Type B pancreatic cell (in vitro differentiated cells): ENCODE results near the gene TRDN. TPM values are rescaled to one million over a fixed set of nuclear protein-coding genes. Genes with fewer than 3 reads are reported as not detected.

Experiments
- DNase-seq: peaks from one replicate; pipeline ENCODE4 v3.0.0; 2021; ENCODE audit warnings: mixed read lengths; ENCODE audit not compliant: unreplicated experiment; ENCODE audit errors: extremely low spot score
- H3K27ac Mint-ChIP-seq: 2 replicates; pipeline ENCODE4 v1.8.0; 2021; ENCODE audit warnings: mild to moderate bottlenecking, mixed read lengths
- H3K27me3 Mint-ChIP-seq: 2 replicates; pipeline ENCODE4 v1.8.0; 2021; ENCODE audit warnings: mixed read lengths
- H3K36me3 Mint-ChIP-seq: 2 replicates; pipeline ENCODE4 v1.8.0; 2021; ENCODE audit warnings: mixed read lengths
- H3K4me1 Mint-ChIP-seq: one replicate; pipeline ENCODE4 v1.8.0; 2021; ENCODE audit warnings: mixed read lengths; ENCODE audit not compliant: unreplicated experiment
- H3K4me3 Mint-ChIP-seq: 2 replicates; pipeline ENCODE4 v1.8.0; 2021; ENCODE audit warnings: mild to moderate bottlenecking, mixed read lengths
- H3K9me3 Mint-ChIP-seq: 2 replicates; pipeline ENCODE4 v1.8.0; 2021; ENCODE audit warnings: mixed read lengths
- CTCF ChIP-seq: fragments of 200-600 bp; sonication (generic); conservative IDR thresholded peaks from 2 replicates; pipeline ENCODE4 v1.5.0; 2021; ENCODE audit warnings: antibody characterized with exemption, mild to moderate bottlenecking
- total RNA-seq: library from RNA; stranded (reverse); gene quantifications from 2 replicates; pipeline ENCODE4 v1.2.1, GENCODE V29; 2021; ENCODE audit warnings: low replicate concordance

TRDN gene
- total RNA-seq, 1 donor from 2014 or later: 0.34 TPM

GRCh38 chr6:123518441-123519188 is 118.1 kb downstream of the TRDN start:
- Mint-ChIP-seq H3K4me3 (no peak overlapping the region), H3K27me3 (no peaks in the 10 kb centered on the region), H3K9me3 (no peaks in the 10 kb centered on the region), H3K4me1 (no peaks in the 10 kb centered on the region), H3K27ac (no peak overlapping the region), H3K36me3 (no peaks in the 10 kb centered on the region)
- no peak for DNase-seq
- no peak for TF ChIP-seq CTCF

- Mint-ChIP-seq H3K36me3 (no peaks in the 10 kb centered on the region), H3K27me3 (no peaks in the 10 kb centered on the region), H3K9me3 (no peaks in the 10 kb centered on the region), H3K27ac (no peak overlapping the region), H3K4me1 (no peaks in the 10 kb centered on the region), H3K4me3 (no peak overlapping the region)
- no peak for DNase-seq
- no peak for TF ChIP-seq CTCF
These were observed 121.0 kb downstream of the TRDN start for GRCh38 chr6:123515715-123516114.

- Mint-ChIP-seq H3K4me3 (no peak overlapping the region), H3K9me3 (no peaks in the 10 kb centered on the region), H3K36me3 (no peaks in the 10 kb centered on the region), H3K27me3 (no peaks in the 10 kb centered on the region), H3K27ac (no peak overlapping the region), H3K4me1 (no peaks in the 10 kb centered on the region)
- no peak for DNase-seq
- no peak for TF ChIP-seq CTCF
These were observed 127.6 kb downstream of the TRDN start for GRCh38 chr6:123509112-123509511.

GRCh38 chr6:123508290-123508689 is 128.5 kb downstream of the TRDN start:
- Mint-ChIP-seq H3K9me3 (no peaks in the 10 kb centered on the region), H3K27ac (no peak overlapping the region), H3K4me3 (no peak overlapping the region), H3K4me1 (no peaks in the 10 kb centered on the region), H3K36me3 (no peaks in the 10 kb centered on the region), H3K27me3 (no peaks in the 10 kb centered on the region)
- DNase-seq: no peak
- no peak for TF ChIP-seq CTCF

DNA sequence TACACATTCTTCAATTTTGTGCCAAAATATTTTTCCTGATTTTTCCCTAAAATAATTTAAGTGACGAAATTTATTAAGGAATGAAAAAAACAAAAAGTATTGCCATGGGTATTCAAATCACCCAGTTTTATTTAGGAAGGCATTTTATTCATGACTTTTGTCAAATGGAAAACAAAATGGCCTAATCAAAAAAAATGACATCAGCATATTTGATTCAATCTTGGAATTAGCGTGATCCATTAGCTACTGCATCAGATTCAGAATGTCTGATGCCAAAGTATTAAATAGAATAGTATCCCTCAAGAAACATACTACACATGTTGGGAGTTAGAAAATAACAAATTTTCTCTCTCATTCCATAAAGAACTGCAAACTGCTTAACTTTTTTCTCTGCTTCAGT is 129.2 kb downstream of the TRDN start:
- no peaks in the 10 kb centered on the region for H3K9me3 Mint-ChIP-seq
- H3K4me3 Mint-ChIP-seq: no peak overlapping the region
- no peaks in the 10 kb centered on the region for H3K36me3 Mint-ChIP-seq
- DNase-seq: no peak
- TF ChIP-seq CTCF: no peak
- no peaks in the 10 kb centered on the region for H3K4me1 Mint-ChIP-seq
- no peaks in the 10 kb centered on the region for H3K27me3 Mint-ChIP-seq
- no peak overlapping the region for H3K27ac Mint-ChIP-seq
